HG03196 (cell line): ENCODE results near the gene TM4SF20.
"Not testable (repeated sequence)": the region's sequence is repeated elsewhere in the genome, so short reads cannot be mapped to it uniquely, and the experiment has no call there.

Source experiments
- ATAC-seq: cut with Tn5 transposase; IDR thresholded peaks from one replicate; pipeline ENCODE4 v1.9.1; 2021; ENCODE audit not compliant: unreplicated experiment

TM4SF20 gene

GRCh38 chr2:227398684-227399670 lies 19.9 kb upstream of the TM4SF20 start:
- no peak for ATAC-seq

GRCh38 chr2:227397562-227397961 lies 18.5 kb upstream of the TM4SF20 start:
- no peak for ATAC-seq

- no peak for ATAC-seq
These were observed 16.4 kb upstream of the TM4SF20 start for GRCh38 chr2:227395556-227395955.

DNA sequence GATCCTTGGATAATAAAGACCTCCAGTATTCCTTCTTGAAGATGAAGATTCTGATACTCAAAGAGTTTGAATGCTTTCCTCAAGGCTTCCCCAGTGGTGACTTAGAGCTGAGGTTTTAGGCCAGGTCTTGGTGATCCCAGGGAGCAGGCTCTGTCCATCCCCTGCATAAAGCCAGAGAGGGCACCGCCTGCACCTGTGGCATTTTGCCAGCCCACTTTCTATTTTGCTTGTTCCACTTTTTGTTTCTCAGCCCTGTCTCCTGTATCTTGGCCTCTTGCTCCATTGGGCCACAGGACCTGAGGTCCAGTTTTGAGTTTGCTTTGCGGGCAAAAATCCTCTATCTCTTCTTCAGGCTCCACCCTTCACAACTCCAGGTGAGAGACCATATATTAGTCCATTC lies 15.3 kb upstream of the TM4SF20 start:
- no peak for ATAC-seq

GRCh38 chr2:227390468-227391256 lies 11.6 kb upstream of the TM4SF20 start:
- ATAC-seq, result no peak

DNA sequence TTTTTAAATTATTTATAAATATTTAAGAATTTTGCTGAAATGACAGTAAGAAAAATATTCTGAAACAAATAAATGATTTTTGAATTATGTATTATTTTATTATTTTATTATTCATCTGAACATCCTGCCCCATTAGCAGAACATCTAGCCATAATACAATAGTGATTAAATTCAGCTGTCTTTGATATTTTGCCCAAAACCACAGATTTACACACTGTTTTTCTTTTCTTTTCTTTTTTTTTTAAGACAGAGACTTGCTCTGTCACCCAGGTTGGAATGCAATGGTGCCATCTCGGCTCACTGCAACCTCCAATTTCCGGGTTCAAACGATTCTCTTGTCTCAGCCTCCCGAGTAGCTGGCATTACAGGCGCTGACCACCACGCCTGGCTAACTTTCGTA lies 10.6 kb upstream of the TM4SF20 start:
- no peak for ATAC-seq

- ATAC-seq, result no peak
These were observed 10.1 kb upstream of the TM4SF20 start for GRCh38 chr2:227389231-227389630.

DNA sequence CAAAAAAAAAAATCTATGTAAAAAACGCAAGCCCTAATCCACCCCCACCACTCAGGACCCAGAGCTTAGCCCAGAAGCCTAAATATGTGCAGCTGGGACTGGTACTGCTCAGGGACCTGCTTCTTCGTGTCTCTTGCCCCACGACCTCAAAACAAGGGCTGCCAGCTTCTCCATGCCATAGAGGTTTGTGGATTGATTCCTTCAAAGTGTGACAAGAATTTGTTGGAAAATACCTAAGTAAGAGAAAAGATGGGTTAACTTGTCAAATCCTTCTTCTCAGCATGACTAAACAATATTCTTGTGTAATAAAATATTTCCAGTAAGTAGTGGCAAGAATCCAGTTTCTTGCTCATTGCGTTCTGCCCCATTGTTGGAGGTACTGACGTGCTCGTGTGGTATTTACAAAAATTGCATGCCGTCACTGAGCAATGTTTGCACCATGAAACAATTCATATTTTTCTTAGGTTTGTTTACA lies 9.5 kb upstream of the TM4SF20 start:
- ATAC-seq, result no peak

GRCh38 chr2:227387583-227387982 lies 8.5 kb upstream of the TM4SF20 start, which contains the start of gene SCYGR1:
TSS of gene SCYGR1 (minus strand) at chr2:227387949. CDS start at chr2:227387949, 0 bp downstream.
- ATAC-seq, result not testable (repeated sequence)

GRCh38 chr2:227386630-227387029 lies 7.5 kb upstream of the TM4SF20 start:
- no peak for ATAC-seq

DNA sequence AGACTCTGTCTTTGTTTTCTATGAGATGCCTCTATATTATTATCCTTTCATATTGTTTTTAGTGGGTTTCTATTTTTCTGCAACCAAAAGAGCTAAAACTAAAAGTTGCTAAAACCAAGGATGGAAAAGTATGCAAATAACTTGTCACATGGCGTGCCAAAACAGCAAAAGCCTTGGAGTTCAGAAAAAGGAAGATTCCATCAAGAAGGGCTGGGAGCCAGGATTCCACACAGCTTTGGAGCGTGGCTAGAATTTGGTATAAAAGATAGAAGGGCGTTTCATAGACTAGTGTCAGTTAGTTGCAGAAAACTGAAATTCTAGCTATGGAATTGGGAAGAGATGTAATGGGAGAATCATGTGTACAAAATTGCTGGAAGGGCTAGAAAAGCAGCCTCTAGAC lies 4.6 kb upstream of the TM4SF20 start:
- ATAC-seq, result no peak

DNA sequence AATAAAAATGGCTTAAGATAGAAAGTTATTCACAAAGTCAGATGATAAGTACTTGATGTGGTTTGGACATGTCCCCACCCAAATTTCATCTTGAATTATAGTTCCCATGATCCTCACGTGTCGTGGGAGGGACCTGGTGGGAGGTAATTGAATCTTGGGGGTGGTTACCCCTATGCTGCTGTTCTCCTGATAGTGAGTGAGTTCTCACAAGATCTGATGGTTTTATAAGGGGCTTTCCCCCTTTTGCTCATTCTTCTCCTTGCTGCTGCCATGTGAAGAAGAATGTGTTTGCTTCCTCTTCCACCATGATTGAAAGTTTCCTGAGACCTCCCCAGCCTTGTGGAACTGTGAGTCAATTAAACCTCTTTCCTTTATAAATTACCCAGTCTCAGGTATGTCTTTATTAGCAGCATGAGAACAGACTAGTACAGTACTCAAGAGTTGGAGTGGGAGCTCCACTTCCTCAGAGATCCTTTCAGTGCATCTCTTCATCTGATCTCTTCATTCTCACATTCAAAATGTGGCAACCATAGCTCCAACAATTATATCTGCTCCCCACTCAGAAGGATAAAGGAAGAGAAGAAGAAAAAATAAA lies 3.2 kb upstream of the TM4SF20 start:
- not testable (repeated sequence) for ATAC-seq

GRCh38 chr2:227378371-227378782 lies 729 bp downstream of the TM4SF20 start:
- no peak for ATAC-seq

DNA sequence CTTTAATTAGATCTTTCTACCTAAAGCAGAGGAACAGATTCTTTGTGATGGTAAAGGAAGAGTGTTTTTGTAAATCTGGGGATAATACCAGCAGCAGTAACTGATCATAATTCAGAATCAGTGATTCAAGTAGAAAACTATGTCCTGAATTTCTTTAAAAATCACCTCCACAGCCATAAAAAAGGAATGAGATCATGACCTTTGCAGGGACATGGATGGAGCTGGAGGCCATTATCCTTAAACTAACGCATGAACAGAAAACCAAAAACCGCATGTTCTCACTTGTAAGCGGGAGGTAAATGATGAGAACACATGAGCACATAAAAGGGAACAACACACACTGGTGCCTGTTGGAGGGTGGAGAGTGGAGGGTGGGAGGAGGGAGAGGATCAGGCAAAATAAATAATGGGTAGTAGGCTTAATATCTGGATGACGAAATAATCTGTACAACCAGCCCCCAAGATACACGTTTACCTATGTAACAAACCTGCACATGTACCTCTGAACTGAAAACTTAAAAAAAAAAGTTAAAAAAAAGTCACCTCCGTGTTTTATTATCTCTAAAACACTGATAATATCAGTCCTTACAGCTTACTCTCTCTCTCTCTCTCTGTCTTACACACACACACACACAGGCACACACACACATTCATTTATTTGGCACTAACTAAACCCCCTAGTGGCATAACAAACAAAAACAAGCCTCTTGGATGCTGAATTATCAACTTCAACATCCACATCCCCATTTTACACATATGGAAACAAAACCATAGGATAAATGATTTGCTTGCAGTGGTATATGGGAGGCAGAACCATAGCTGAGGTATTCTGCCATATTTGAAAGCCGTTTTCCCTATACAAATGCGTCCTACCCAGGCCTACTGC lies 1.4 kb downstream of the TM4SF20 start:
- ATAC-seq, result no peak

- no peak for ATAC-seq
These were observed 2.3 kb downstream of the TM4SF20 start for GRCh38 chr2:227376656-227377396.

GRCh38 chr2:227374158-227374557 lies 4.9 kb downstream of the TM4SF20 start:
- ATAC-seq, result no peak

DNA sequence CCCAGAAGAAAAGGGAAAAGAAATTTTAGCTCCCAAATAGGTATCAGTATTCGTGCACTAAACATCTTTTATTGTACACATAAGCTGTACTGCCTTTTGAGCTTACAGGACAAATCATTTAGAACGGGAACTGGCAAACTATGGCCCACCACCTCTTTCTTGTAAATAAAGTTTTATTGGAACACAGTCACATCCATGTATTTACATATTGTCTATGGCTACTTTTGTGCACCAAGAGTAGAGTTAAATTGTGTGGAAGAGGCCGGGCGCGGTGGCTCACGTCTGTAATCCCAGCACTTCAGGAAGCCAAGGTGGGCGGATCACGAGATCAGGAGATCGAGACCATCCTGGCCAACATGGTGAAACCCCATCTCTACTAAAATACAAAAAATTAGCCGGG lies 5.7 kb downstream of the TM4SF20 start:
- ATAC-seq, result no peak

DNA sequence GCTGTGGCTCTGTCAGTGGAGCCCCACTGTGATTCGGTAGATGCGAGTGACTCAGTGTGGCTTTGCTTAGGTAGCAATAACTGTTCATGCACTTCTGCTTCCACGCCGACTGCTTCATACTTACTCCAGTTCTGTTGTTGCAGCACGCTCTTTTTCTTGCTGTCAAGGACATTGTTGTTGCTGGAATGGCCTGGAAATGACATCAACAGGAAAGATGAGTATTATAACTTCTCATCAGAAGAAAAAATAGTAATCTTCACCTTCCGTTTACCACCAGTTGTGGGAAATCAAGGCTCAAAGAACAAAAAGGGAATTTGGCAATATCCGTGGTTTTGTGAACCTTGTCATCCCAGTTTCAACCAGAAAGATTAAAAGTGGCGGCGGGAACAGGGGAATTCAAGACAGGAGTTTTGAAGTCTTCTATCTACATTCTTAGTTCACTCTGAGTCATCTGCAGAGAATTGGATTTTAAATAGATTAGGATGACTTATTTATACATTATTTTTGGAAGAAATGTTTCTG lies 8.3 kb downstream of the TM4SF20 start:
- no peak for ATAC-seq

- no peak for ATAC-seq
These were observed 9.0 kb downstream of the TM4SF20 start for GRCh38 chr2:227370092-227370491.
